Natural killer cell (primary cell): Measurements from ENCODE around the gene NCAPG2. TPM values are rescaled to one million over a fixed set of nuclear protein-coding genes. Genes with fewer than 3 reads are reported as not detected.
"Not testable (repeated sequence)": the region's sequence is repeated elsewhere in the genome, so short reads cannot be mapped to it uniquely, and the experiment has no call there.

Experiments used
- ATAC-seq, 3 donors: fragments of 150-1000 bp in 2 of 3; fragments of 200-7000 bp in 1 of 3; cut with Tn5 transposase; 1 replicate in 1 of 3; 2 replicates in 2 of 3; pipeline ENCODE4 v1.10.0; 2021; ENCODE audit warnings: mild to moderate bottlenecking in 2 of 3, moderate library complexity in 2 of 3
- DNase-seq, 2 donors: peaks; one replicate each; pipeline versions ENCODE4 v3.0.0 to v3.0.0-alpha.2; 2013 to 2021; ENCODE audit warnings: mixed read lengths in 1 of 2
- H3K27ac ChIP-seq: one replicate; pipeline ENCODE4 v1.5.1; 2013; ENCODE audit warnings: mild to moderate bottlenecking, low read length
- H3K27me3 ChIP-seq: one replicate; pipeline ENCODE4 v1.6.1; 2013; ENCODE audit warnings: low read length; ENCODE audit not compliant: control insufficient read depth, insufficient read depth
- H3K36me3 ChIP-seq: one replicate; pipeline ENCODE4 v1.6.1; 2013; ENCODE audit warnings: low read length; ENCODE audit not compliant: control insufficient read depth, insufficient read depth
- H3K4me1 ChIP-seq: one replicate; pipeline ENCODE4 v1.6.1; 2013; ENCODE audit warnings: low read length; ENCODE audit not compliant: control insufficient read depth, insufficient read depth
- H3K4me3 ChIP-seq: one replicate; pipeline ENCODE4 v1.5.1; 2013; ENCODE audit warnings: low read length
- H3K9me3 ChIP-seq: one replicate; pipeline ENCODE4 v1.6.1; 2013; ENCODE audit warnings: low read length; ENCODE audit not compliant: control insufficient read depth, insufficient read depth
- H3K27ac Mint-ChIP-seq, 2 donors: one replicate each; pipeline ENCODE4 v1.8.0; 2022; ENCODE audit warnings: mild to moderate bottlenecking in 2 of 2, mixed read lengths in 2 of 2, moderate library complexity in 1 of 2
- H3K27me3 Mint-ChIP-seq, 2 donors: one replicate each; pipeline ENCODE4 v1.8.0; 2022; ENCODE audit warnings: low read depth in 2 of 2, mixed read lengths in 2 of 2
- H3K36me3 Mint-ChIP-seq: one replicate; pipeline ENCODE4 v1.8.0; 2022; ENCODE audit warnings: mixed read lengths
- H3K4me1 Mint-ChIP-seq, 2 donors: one replicate each; pipeline ENCODE4 v1.8.0; 2022; ENCODE audit warnings: mixed read lengths in 2 of 2
- H3K4me3 Mint-ChIP-seq: one replicate; pipeline ENCODE4 v1.8.0; 2022; ENCODE audit warnings: mild to moderate bottlenecking, moderate library complexity, mixed read lengths
- H3K9me3 Mint-ChIP-seq, 2 donors: one replicate each; pipeline ENCODE4 v1.8.0; 2022; ENCODE audit warnings: mixed read lengths in 2 of 2
- WGBS: methylation state at CpG from one replicate; pipeline ENCODE4 v1.1.7; 2013; ENCODE audit warnings: missing lambda C conversion rate; ENCODE audit not compliant: insufficient coverage; 5-methylcytosine and 5-hydroxymethylcytosine counted together
- intact Hi-C: fragments of 100-400 bp; cut with micrococcal nuclease; formaldehyde crosslinking; loops from one replicate; pipeline ENCODE4 v1.14.2; 2022
- total RNA-seq, 4 donors: library from RNA; stranded (reverse); fragments of 120-200 nt in 1 of 4; gene quantifications; one replicate each; pipeline versions ENCODE4 v1.2.3 to v1.2.4, GENCODE V29; 2013 to 2022
- TF ChIP-seq, protein P1 (sequence below): fragments of 200-600 bp; IDR thresholded peaks from one replicate; pipeline ENCODE4 v1.8.0; 2022; ENCODE audit warnings: antibody characterized with exemption

The NCAPG2 gene
- total RNA-seq, 3 donors from 2014 or later (not counting 1 experiment from before 2014, with no cell fraction given) = 8.8 to 14.8 (median 14.1) TPM

DNA sequence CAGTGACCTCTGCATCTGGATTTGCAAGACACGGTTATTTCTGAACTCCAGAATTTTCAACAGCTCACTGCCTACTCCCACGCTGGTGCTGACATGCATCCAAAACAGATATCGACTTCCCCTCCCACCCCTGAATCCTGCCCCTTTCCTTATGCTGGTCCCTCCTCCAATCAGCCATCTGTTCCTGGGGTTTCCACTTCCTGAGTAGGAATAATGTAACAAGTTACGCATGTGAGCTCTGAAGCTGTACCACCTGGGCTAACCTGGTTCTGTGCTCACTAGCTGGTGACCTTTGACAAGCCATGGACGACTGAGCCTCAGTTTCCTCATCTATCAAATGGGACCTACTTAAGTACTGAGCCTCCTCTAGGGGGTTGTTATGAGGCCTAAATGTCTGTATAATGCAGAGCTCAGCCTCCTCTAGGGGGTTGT lies 1.7 kb upstream of the NCAPG2 start:
- Histone ChIP-seq H3K4me1 (peaks cover 36% of the 10 kb centered on the region), H3K27me3 (no peaks in the 10 kb centered on the region), H3K27ac (no peak overlapping the region), H3K4me3 (no peak overlapping the region), H3K9me3 (peaks cover 9% of the 10 kb centered on the region), H3K36me3 (no peaks in the 10 kb centered on the region)
- Mint-ChIP-seq H3K27ac (peak overlapping the region; percentile 29 to 95), H3K27me3 (no peaks in the 10 kb centered on the region), H3K4me1 (peaks cover 26 to 43% of the 10 kb centered on the region in 2 donors), H3K4me3 (peak overlapping the region; percentile 72), H3K9me3 (no peaks in the 10 kb centered on the region), H3K36me3 (no peaks in the 10 kb centered on the region)
- WGBS = 88% methylated on average over 5 of the region's 5 CpGs
- intact Hi-C loops = no loop called here
- ATAC-seq (no peak), DNase-seq (no peak)
- TF ChIP-seq, protein P1, sequence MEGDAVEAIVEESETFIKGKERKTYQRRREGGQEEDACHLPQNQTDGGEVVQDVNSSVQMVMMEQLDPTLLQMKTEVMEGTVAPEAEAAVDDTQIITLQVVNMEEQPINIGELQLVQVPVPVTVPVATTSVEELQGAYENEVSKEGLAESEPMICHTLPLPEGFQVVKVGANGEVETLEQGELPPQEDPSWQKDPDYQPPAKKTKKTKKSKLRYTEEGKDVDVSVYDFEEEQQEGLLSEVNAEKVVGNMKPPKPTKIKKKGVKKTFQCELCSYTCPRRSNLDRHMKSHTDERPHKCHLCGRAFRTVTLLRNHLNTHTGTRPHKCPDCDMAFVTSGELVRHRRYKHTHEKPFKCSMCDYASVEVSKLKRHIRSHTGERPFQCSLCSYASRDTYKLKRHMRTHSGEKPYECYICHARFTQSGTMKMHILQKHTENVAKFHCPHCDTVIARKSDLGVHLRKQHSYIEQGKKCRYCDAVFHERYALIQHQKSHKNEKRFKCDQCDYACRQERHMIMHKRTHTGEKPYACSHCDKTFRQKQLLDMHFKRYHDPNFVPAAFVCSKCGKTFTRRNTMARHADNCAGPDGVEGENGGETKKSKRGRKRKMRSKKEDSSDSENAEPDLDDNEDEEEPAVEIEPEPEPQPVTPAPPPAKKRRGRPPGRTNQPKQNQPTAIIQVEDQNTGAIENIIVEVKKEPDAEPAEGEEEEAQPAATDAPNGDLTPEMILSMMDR = no peak

- intact Hi-C loops = no loop called here
- ATAC-seq = no peak
- peak overlapping the region; percentile 81 for H3K4me3 ChIP-seq
Measured at GRCh38 chr7:158705234-158705850, 738 bp upstream of the NCAPG2 start.

DNA sequence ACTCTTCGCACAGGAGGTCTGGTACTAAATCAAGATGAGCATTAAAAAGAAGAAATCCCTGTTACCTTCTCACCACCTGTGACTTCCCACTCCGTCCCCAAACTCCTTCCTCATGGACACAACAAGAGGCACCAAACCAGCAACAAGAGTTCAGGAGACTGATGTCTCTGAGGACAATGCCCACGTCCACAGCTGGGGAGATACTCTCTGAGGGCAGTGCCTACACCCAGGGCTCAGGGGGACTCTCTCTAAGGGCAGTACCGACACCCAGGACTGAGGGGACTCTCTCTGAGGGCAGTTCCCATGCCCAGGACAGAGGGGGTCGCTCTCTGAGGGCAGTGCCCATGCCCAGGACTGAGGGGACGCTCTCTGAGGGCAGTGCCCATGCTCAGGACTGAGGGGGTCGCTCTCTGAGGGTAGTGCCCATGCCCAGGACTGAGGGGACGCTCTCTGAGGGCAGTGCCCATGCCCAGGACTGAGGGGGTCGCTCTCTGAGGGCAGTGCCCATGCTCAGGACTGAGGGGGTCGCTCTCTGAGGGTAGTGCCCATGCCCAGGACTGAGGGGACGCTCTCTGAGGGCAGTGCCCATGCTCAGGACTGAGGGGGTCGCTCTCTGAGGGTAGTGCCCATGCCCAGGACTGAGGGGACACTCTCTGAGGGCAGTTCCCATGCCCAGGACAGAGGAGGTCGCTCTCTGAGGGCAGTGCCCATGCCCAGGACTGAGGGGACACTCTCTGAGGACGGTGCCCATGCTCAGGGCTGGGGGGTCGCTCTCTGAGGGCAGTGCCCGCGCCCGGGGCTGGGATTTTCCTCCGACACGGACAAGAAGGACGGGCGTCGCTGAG lies 703 bp downstream of the NCAPG2 start:
- Mint-ChIP-seq H3K4me1 (peaks cover 17 to 38% of the 10 kb centered on the region in 2 donors), H3K27ac (peak overlapping the region; percentile 53 to 95), H3K4me3 (peak overlapping the region; percentile 90)
- not testable (repeated sequence) for ATAC-seq, DNase-seq, H3K27me3 ChIP-seq, H3K9me3 ChIP-seq, H3K27me3 Mint-ChIP-seq, H3K36me3 ChIP-seq, H3K36me3 Mint-ChIP-seq, H3K9me3 Mint-ChIP-seq
- 22% methylated on average over 23 of the region's 23 CpGs for WGBS
- H3K4me3 ChIP-seq = peak overlapping the region; percentile 99
- H3K27ac ChIP-seq = peak overlapping the region; percentile 76
- H3K4me1 ChIP-seq = peaks cover 21% of the 10 kb centered on the region
- intact Hi-C loops = loop anchor here (1.0 kb wide), 1 partner anchor 152 kb away; the partner anchor contains the start of gene DYNC2I1

More at GRCh38 chr7:158705234-158705850, 738 bp upstream of the NCAPG2 start:
- Histone ChIP-seq H3K9me3 (peaks cover 9% of the 10 kb centered on the region), H3K27me3 (no peaks in the 10 kb centered on the region), H3K36me3 (peaks cover 3% of the 10 kb centered on the region), H3K4me1 (peaks cover 27% of the 10 kb centered on the region), H3K27ac (peak overlapping the region; percentile 75)
- Mint-ChIP-seq H3K4me1 (peaks cover 19 to 39% of the 10 kb centered on the region in 2 donors), H3K4me3 (peak overlapping the region; percentile 90), H3K27ac (peak overlapping the region; percentile 53 to 95), H3K9me3 (no peaks in the 10 kb centered on the region), H3K36me3 (no peaks in the 10 kb centered on the region), H3K27me3 (no peaks in the 10 kb centered on the region)
- DNase-seq = no peak
- TF ChIP-seq, protein P1 = no peak
- 8% methylated on average over 22 of the region's 22 CpGs for WGBS

- intact Hi-C loops = no loop called here
- H3K4me3 Mint-ChIP-seq = peak overlapping the region; percentile 79
- peaks cover 17 to 35% of the 10 kb centered on the region in 2 donors for H3K4me1 Mint-ChIP-seq
- Histone ChIP-seq H3K4me3 (no peak overlapping the region), H3K27me3 (no peaks in the 10 kb centered on the region), H3K9me3 (peaks cover 8% of the 10 kb centered on the region), H3K36me3 (peaks cover 3% of the 10 kb centered on the region), H3K4me1 (peaks cover 21% of the 10 kb centered on the region), H3K27ac (no peak overlapping the region)
- no peaks in the 10 kb centered on the region for H3K9me3 Mint-ChIP-seq
- TF ChIP-seq, protein P1 = no peak
- DNase-seq (no peak), ATAC-seq (no peak)
- H3K27ac Mint-ChIP-seq = peak overlapping the region in 1 of 2 donors; percentile 23
- H3K36me3 Mint-ChIP-seq = no peaks in the 10 kb centered on the region
- H3K27me3 Mint-ChIP-seq = no peaks in the 10 kb centered on the region
- WGBS = 52% methylated on average over 3 of the region's 3 CpGs
Measured at GRCh38 chr7:158702944-158703343, 1.7 kb downstream of the NCAPG2 start.
